SK-N-SH (cell line): Measurements from ENCODE around the gene NTRK3. TPM values are rescaled to one million over a fixed set of nuclear protein-coding genes. Genes with fewer than 3 reads are reported as not detected.

Source experiments
- CTCF ChIA-PET: fragments of 300-600, 350-600 bp; formaldehyde crosslinking; extraction: SDS; loops from one replicate; lab custom pipeline; 2021; lab: Yijun Ruan, JAX
- POLR2A ChIA-PET: fragments of 350-600 bp; sonication (Branson Sonifier 250); formaldehyde crosslinking; extraction: SDS; loops from one replicate; lab custom pipeline; 2020; ENCODE audit warnings: antibody characterized with exemption, inconsistent platforms; lab: Yijun Ruan, JAX
- DNase-seq: peaks from one replicate; pipeline ENCODE4 v3.0.0; 2012
- H2AFZ ChIP-seq: fragments of 200-600 bp; sonication (generic); 2 replicates; pipeline ENCODE4 v1.8.1; 2016; ENCODE audit warnings: antibody characterized with exemption, mild to moderate bottlenecking, low read depth
- H3F3A ChIP-seq: fragments of 200-600 bp; sonication (generic); replicated peaks from 2 replicates; pipeline ENCODE3; 2016; ENCODE audit warnings: antibody characterized with exemption, mild to moderate bottlenecking; ENCODE audit not compliant: insufficient read depth
- H3K27ac ChIP-seq, 2 experiments: fragments of 200-500 bp in 1 of 2; fragments of 200-600 bp in 1 of 2; sonication (Bioruptor generic) in 1 of 2; sonication (generic), shearing (Covaris generic) in 1 of 2; 2 replicates each; pipeline versions ENCODE4 v1.5.1 to v1.6.1; 2014 to 2016; ENCODE audit warnings: low read depth in 2 of 2, inconsistent platforms in 1 of 2, low read length in 1 of 2, mild to moderate bottlenecking in 1 of 2, mixed read lengths in 1 of 2
- H3K27me3 ChIP-seq: fragments of 200-600 bp; sonication (generic), shearing (Covaris generic); 2 replicates; pipeline ENCODE4 v1.6.1; 2016; ENCODE audit warnings: mixed run types; ENCODE audit not compliant: insufficient read depth
- H3K36me3 ChIP-seq, 2 experiments: fragments of 200-500 bp in 1 of 2; fragments of 200-600 bp in 1 of 2; sonication (Bioruptor generic) in 1 of 2; sonication (generic) in 1 of 2; replicated peaks in 1 of 2; 2 replicates each; pipeline versions ENCODE3 to v1.5.1; 2014 to 2016; ENCODE audit warnings: low read length in 1 of 2, mild to moderate bottlenecking in 1 of 2; ENCODE audit not compliant: insufficient read depth in 2 of 2, control insufficient read depth in 1 of 2
- H3K4me1 ChIP-seq, 2 experiments: fragments of 200-500 bp in 1 of 2; fragments of 200-600 bp in 1 of 2; sonication (Bioruptor generic) in 1 of 2; sonication (generic), shearing (Covaris generic) in 1 of 2; 2 replicates each; pipeline versions ENCODE4 v1.5.1 to v1.6.1; 2014 to 2016; ENCODE audit warnings: low read depth in 1 of 2, low read length in 1 of 2, mixed run types in 1 of 2; ENCODE audit not compliant: insufficient read depth in 2 of 2, control insufficient read depth in 1 of 2
- H3K4me2 ChIP-seq: fragments of 200-600 bp; sonication (generic), shearing (Covaris generic); 2 replicates; pipeline ENCODE4 v1.6.1; 2017; ENCODE audit warnings: mixed run types
- H3K4me3 ChIP-seq, 2 experiments: fragments of 200-500 bp in 1 of 2; fragments of 200-600 bp in 1 of 2; sonication (Bioruptor generic) in 1 of 2; sonication (generic), shearing (Covaris generic) in 1 of 2; 2 replicates each; pipeline versions ENCODE4 v1.5.1 to v1.8.1; 2014 to 2016; ENCODE audit warnings: low read depth in 2 of 2, inconsistent platforms in 1 of 2, low read length in 1 of 2, mild to moderate bottlenecking in 1 of 2, mixed read lengths in 1 of 2, moderate library complexity in 1 of 2
- H3K79me2 ChIP-seq: fragments of 200-600 bp; sonication (generic); 2 replicates; pipeline ENCODE4 v1.8.1; 2017; ENCODE audit warnings: mild to moderate bottlenecking; ENCODE audit not compliant: insufficient read depth
- H3K9ac ChIP-seq: fragments of 200-600 bp; sonication (generic); 2 replicates; pipeline ENCODE4 v1.6.1; 2017; ENCODE audit warnings: mixed run types
- H3K9me2 ChIP-seq: fragments of 200-600 bp; sonication (generic); 2 replicates; pipeline ENCODE4 v1.6.1; 2017; ENCODE audit warnings: mixed run types
- H3K9me3 ChIP-seq: fragments of 200-600 bp; sonication (generic); 2 replicates; pipeline ENCODE4 v1.6.1; 2017; ENCODE audit warnings: mixed run types, mild to moderate bottlenecking, moderate library complexity
- H4K20me1 ChIP-seq: fragments of 200-600 bp; sonication (generic); 2 replicates; pipeline ENCODE4 v1.6.1; 2017; ENCODE audit warnings: mild to moderate bottlenecking, mixed run types; ENCODE audit not compliant: insufficient read depth
- FOSL2 ChIP-seq: IDR thresholded peaks from 2 replicates; pipeline ENCODE4 v1.4.0; 2012; ENCODE audit warnings: low read depth, mild to moderate bottlenecking, moderate library complexity, borderline replicate concordance
- FOXM1 ChIP-seq: IDR thresholded peaks from 2 replicates; pipeline ENCODE4 v1.4.0; 2012; ENCODE audit warnings: low read depth, mild to moderate bottlenecking
- GABPA ChIP-seq: IDR thresholded peaks from 2 replicates; pipeline ENCODE4 v1.4.0; 2012; ENCODE audit warnings: low read depth, mild to moderate bottlenecking
- JUND ChIP-seq: IDR thresholded peaks from 2 replicates; pipeline ENCODE4 v1.4.0; 2012
- MEF2A ChIP-seq: IDR thresholded peaks from 2 replicates; pipeline ENCODE4 v1.4.0; 2012; ENCODE audit warnings: low read depth, borderline replicate concordance
- NRF1 ChIP-seq: IDR thresholded peaks from 2 replicates; pipeline ENCODE4 v1.6.1; 2012; ENCODE audit warnings: low read depth, mild to moderate bottlenecking, low read length
- POLR2AphosphoS5 ChIP-seq: IDR thresholded peaks from 2 replicates; pipeline ENCODE4 v1.6.1; 2012; ENCODE audit warnings: low read depth, low read length
- RAD21 ChIP-seq: IDR thresholded peaks from 2 replicates; pipeline ENCODE4 v1.6.1; 2012; ENCODE audit warnings: mild to moderate bottlenecking, low read length
- RCOR1 ChIP-seq: fragments of 150-350 bp; IDR thresholded peaks from 2 replicates; pipeline ENCODE4 v1.6.1; 2017; ENCODE audit warnings: antibody characterized with exemption, low read length
- RFX5 ChIP-seq: IDR thresholded peaks from 2 replicates; pipeline ENCODE4 v1.6.1; 2012; ENCODE audit warnings: mild to moderate bottlenecking, improper control_type of control experiment, low read length
- RXRA ChIP-seq: IDR thresholded peaks from 2 replicates; pipeline ENCODE4 v1.4.0; 2012; ENCODE audit warnings: low read depth, mild to moderate bottlenecking, borderline replicate concordance
- SIN3A ChIP-seq: IDR thresholded peaks from 2 replicates; pipeline ENCODE4 v1.6.1; 2012; ENCODE audit warnings: low read depth, mild to moderate bottlenecking, low read length, moderate library complexity, borderline replicate concordance
- SMC3 ChIP-seq: IDR thresholded peaks from 2 replicates; pipeline ENCODE4 v1.6.1; 2012; ENCODE audit warnings: low read depth, low read length, improper control_type of control experiment
- YY1 ChIP-seq: IDR thresholded peaks from 2 replicates; pipeline ENCODE4 v1.4.0; 2012; ENCODE audit warnings: low read depth, mild to moderate bottlenecking
- WGBS: methylation state at CpG from one replicate; pipeline ENCODE4 v1.1.6; 2017; ENCODE audit warnings: low lambda C conversion rate; 5-methylcytosine and 5-hydroxymethylcytosine counted together
- polyA plus RNA-seq, 3 experiments: library from polyadenylated mRNA; depleted of rRNA; stranded (reverse); fragments of >200 nt; gene quantifications; 2 replicates each; pipeline ENCODE4 v1.2.3, GENCODE V29; 2012
- TF ChIP-seq, protein P1 (sequence below): IDR thresholded peaks from 2 replicates; pipeline ENCODE4 v1.4.0; 2012; ENCODE audit warnings: low read depth, borderline replicate concordance
- TF ChIP-seq, protein P2 (sequence below): IDR thresholded peaks from 2 replicates; pipeline ENCODE4 v1.4.0; 2012; ENCODE audit warnings: low read depth, borderline replicate concordance
- TF ChIP-seq, protein P3 (sequence below): fragments of 150-350 bp; IDR thresholded peaks from 2 replicates; pipeline ENCODE4 v1.6.1; 2017; ENCODE audit warnings: antibody characterized with exemption, low read length, low read depth, borderline replicate concordance
- TF ChIP-seq, protein P4 (sequence below): IDR thresholded peaks from 2 replicates; pipeline ENCODE4 v1.6.1; 2012; ENCODE audit warnings: mild to moderate bottlenecking, low read depth, low read length, moderate library complexity
- TF ChIP-seq, protein P5 (sequence below): IDR thresholded peaks from 2 replicates; pipeline ENCODE4 v1.4.0; 2012; ENCODE audit warnings: low read depth
- TF ChIP-seq, protein P6 (sequence below): IDR thresholded peaks from 2 replicates; pipeline ENCODE4; 2012

Gene NTRK3
- polyA plus RNA-seq, 1 of the 3 experiments (the other 2 are of a cell fraction) = 2.6 TPM

DNA sequence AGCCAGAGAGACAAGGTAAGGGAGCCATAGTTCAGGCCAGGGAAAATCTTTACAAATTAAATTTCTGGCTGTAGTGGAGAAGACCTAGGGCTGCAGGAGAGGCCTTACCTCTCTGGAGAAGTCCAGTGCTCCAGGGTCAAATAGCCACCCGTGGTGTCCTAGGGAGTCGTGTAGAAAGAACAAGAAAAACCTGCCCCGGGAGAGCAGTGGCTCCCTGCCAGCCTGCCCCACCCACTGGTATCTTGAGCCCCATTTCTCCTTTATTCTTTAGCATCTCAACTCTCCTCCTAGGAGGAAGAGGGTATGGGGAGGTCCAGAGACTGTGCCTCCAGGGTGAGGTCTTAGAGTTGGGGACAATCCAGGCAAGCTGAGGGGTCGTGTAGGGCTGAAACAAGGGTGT lies 32.1 kb upstream of the NTRK3 start:
- Histone ChIP-seq H3K36me3 (no peaks in the 10 kb centered on the region), H3K9me2 (no peaks in the 10 kb centered on the region), H3K4me3 (no peak overlapping the region), H3K9ac (no peak overlapping the region), H3F3A (no peaks in the 10 kb centered on the region), H3K9me3 (no peaks in the 10 kb centered on the region), H3K27me3 (no peaks in the 10 kb centered on the region), H4K20me1 (no peaks in the 10 kb centered on the region), H3K79me2 (no peaks in the 10 kb centered on the region), H3K27ac (no peak overlapping the region), H3K4me1 (no peaks in the 10 kb centered on the region; a peak in 1 of 4 replicates), H2AFZ (no peak overlapping the region), H3K4me2 (no peak overlapping the region)
- POLR2A ChIA-PET = no interaction called here
- WGBS = 19% methylated on average over 4 of the region's 4 CpGs
- no peak for DNase-seq
- CTCF ChIA-PET = interaction anchor here (2.6 kb wide), 1 partner anchor 14 kb away, joined by 11 read pairs; no protein-coding TSS in a partner anchor
- TF ChIP-seq SIN3A = no peak
- TF ChIP-seq, protein P1, sequence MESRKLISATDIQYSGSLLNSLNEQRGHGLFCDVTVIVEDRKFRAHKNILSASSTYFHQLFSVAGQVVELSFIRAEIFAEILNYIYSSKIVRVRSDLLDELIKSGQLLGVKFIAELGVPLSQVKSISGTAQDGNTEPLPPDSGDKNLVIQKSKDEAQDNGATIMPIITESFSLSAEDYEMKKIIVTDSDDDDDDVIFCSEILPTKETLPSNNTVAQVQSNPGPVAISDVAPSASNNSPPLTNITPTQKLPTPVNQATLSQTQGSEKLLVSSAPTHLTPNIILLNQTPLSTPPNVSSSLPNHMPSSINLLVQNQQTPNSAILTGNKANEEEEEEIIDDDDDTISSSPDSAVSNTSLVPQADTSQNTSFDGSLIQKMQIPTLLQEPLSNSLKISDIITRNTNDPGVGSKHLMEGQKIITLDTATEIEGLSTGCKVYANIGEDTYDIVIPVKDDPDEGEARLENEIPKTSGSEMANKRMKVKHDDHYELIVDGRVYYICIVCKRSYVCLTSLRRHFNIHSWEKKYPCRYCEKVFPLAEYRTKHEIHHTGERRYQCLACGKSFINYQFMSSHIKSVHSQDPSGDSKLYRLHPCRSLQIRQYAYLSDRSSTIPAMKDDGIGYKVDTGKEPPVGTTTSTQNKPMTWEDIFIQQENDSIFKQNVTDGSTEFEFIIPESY = no peak
- TF ChIP-seq NRF1 = no peak
- no peak for TF ChIP-seq RXRA
- no peak for TF ChIP-seq SMC3
- TF ChIP-seq MEF2A = no peak
- TF ChIP-seq, protein P2, sequence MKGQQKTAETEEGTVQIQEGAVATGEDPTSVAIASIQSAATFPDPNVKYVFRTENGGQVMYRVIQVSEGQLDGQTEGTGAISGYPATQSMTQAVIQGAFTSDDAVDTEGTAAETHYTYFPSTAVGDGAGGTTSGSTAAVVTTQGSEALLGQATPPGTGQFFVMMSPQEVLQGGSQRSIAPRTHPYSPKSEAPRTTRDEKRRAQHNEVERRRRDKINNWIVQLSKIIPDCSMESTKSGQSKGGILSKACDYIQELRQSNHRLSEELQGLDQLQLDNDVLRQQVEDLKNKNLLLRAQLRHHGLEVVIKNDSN = no peak

DNA sequence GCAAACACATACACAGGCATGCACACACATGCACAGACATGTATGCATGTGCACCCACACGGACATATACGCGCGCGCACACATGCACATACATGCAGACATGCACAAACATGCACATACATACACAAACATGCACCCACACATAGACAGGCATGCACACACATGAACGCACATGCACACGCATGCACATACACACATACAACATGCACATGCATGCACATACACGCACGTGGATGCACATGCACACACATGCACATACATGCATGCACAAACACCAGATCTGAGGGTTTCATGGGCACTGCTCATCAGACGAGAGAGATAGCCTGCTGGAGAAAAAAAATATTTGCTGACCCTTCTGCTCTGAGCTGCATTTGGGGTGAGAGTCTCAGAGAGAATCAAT lies 31.7 kb upstream of the NTRK3 start:
- WGBS = 47% methylated on average over 10 of the region's 10 CpGs
- Histone ChIP-seq H3K9me3 (no peaks in the 10 kb centered on the region), H3K9ac (no peak overlapping the region), H3K4me3 (no peak overlapping the region), H3K4me2 (no peak overlapping the region), H3K36me3 (no peaks in the 10 kb centered on the region), H3K4me1 (no peaks in the 10 kb centered on the region; a peak in 1 of 4 replicates), H2AFZ (no peak overlapping the region), H3K27me3 (no peaks in the 10 kb centered on the region), H3K79me2 (no peaks in the 10 kb centered on the region), H3K9me2 (no peaks in the 10 kb centered on the region), H3F3A (no peaks in the 10 kb centered on the region), H4K20me1 (no peaks in the 10 kb centered on the region), H3K27ac (no peak overlapping the region)
- ChIA-PET CTCF (interaction anchor here (2.6 kb wide), 1 partner anchor 14 kb away, joined by 11 read pairs; no protein-coding TSS in a partner anchor), POLR2A (no interaction called here)
- no peak for DNase-seq
- TF ChIP-seq, protein P3, sequence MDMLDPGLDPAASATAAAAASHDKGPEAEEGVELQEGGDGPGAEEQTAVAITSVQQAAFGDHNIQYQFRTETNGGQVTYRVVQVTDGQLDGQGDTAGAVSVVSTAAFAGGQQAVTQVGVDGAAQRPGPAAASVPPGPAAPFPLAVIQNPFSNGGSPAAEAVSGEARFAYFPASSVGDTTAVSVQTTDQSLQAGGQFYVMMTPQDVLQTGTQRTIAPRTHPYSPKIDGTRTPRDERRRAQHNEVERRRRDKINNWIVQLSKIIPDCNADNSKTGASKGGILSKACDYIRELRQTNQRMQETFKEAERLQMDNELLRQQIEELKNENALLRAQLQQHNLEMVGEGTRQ = no peak
- TF ChIP-seq FOXM1 (no peak), FOSL2 (no peak), SIN3A (no peak), JUND (no peak), RFX5 (no peak), RCOR1 (no peak), RAD21 (no peak), YY1 (no peak), NRF1 (no peak), POLR2AphosphoS5 (no peak), GABPA (no peak), MEF2A (no peak)
- TF ChIP-seq, protein P4, sequence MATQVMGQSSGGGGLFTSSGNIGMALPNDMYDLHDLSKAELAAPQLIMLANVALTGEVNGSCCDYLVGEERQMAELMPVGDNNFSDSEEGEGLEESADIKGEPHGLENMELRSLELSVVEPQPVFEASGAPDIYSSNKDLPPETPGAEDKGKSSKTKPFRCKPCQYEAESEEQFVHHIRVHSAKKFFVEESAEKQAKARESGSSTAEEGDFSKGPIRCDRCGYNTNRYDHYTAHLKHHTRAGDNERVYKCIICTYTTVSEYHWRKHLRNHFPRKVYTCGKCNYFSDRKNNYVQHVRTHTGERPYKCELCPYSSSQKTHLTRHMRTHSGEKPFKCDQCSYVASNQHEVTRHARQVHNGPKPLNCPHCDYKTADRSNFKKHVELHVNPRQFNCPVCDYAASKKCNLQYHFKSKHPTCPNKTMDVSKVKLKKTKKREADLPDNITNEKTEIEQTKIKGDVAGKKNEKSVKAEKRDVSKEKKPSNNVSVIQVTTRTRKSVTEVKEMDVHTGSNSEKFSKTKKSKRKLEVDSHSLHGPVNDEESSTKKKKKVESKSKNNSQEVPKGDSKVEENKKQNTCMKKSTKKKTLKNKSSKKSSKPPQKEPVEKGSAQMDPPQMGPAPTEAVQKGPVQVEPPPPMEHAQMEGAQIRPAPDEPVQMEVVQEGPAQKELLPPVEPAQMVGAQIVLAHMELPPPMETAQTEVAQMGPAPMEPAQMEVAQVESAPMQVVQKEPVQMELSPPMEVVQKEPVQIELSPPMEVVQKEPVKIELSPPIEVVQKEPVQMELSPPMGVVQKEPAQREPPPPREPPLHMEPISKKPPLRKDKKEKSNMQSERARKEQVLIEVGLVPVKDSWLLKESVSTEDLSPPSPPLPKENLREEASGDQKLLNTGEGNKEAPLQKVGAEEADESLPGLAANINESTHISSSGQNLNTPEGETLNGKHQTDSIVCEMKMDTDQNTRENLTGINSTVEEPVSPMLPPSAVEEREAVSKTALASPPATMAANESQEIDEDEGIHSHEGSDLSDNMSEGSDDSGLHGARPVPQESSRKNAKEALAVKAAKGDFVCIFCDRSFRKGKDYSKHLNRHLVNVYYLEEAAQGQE = no peak
- TF ChIP-seq, protein P5, sequence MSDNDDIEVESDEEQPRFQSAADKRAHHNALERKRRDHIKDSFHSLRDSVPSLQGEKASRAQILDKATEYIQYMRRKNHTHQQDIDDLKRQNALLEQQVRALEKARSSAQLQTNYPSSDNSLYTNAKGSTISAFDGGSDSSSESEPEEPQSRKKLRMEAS = no peak
- TF ChIP-seq, protein P6, sequence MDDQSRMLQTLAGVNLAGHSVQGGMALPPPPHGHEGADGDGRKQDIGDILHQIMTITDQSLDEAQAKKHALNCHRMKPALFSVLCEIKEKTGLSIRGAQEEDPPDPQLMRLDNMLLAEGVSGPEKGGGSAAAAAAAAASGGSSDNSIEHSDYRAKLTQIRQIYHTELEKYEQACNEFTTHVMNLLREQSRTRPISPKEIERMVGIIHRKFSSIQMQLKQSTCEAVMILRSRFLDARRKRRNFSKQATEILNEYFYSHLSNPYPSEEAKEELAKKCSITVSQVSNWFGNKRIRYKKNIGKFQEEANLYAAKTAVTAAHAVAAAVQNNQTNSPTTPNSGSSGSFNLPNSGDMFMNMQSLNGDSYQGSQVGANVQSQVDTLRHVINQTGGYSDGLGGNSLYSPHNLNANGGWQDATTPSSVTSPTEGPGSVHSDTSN = no peak
